ENCODE data around the gene HLTF. TPM values are rescaled to one million over a fixed set of nuclear protein-coding genes. Genes with fewer than 3 reads are reported as not detected.

HLTF gene
- total and polyA plus RNA-seq, 2 of the 13 experiments (the other 11 are each of a cell fraction or from before 2014, with no cell fraction given), result 12.0 to 22.9 TPM

- TF ChIP-seq MED1 (CRISPR knock-in tag; IDR thresholded peaks at IDR 0.05) (peak; percentile 78), HMGXB4 (CRISPR knock-in tag; IDR thresholded peaks at IDR 0.05; ENCODE audit: borderline replicate concordance in 1 of 2, low read depth in 1 of 2) (peak; percentile 31 to 65; a peak in 3 of 4 replicates), ZFP41 (CRISPR knock-in tag; IDR thresholded peaks at IDR 0.05; ENCODE audit: borderline replicate concordance) (no peak; the same call in 1 of the 2 replicates), ZHX2 (IDR thresholded peaks at IDR 0.05; ENCODE audit: low read depth) (no peak), ZHX2 (CRISPR knock-in tag; IDR thresholded peaks at IDR 0.05; ENCODE audit: borderline replicate concordance) (no peak), TEAD2 (CRISPR knock-in tag; IDR thresholded peaks at IDR 0.05) (no peak), ARNT (IDR thresholded peaks at IDR 0.05) (no peak), NR2F6 (IDR thresholded peaks at IDR 0.05) (no peak), NR2F6 (CRISPR knock-in tag; IDR thresholded peaks at IDR 0.05) (no peak), ZNF362 (CRISPR knock-in tag; IDR thresholded peaks at IDR 0.05; ENCODE audit: borderline replicate concordance) (peak; percentile 45; the same call in 1 of the 2 replicates), MAFG (CRISPR knock-in tag; IDR thresholded peaks at IDR 0.05) (no peak), POGZ (CRISPR knock-in tag; IDR thresholded peaks at IDR 0.05) (peak; percentile 100), ASH2L (IDR thresholded peaks at IDR 0.05; ENCODE audit: insufficient read length, low read depth, low read length) (peak; percentile 94), PHF5A (CRISPR knock-in tag; IDR thresholded peaks at IDR 0.05; ENCODE audit: low read depth, unreplicated experiment) (peak; percentile 56), ZNF615 (CRISPR knock-in tag; IDR thresholded peaks at IDR 0.05; ENCODE audit: borderline replicate concordance) (no peak; the same call in 1 of the 2 replicates)
- TF ChIP-seq, protein P1, sequence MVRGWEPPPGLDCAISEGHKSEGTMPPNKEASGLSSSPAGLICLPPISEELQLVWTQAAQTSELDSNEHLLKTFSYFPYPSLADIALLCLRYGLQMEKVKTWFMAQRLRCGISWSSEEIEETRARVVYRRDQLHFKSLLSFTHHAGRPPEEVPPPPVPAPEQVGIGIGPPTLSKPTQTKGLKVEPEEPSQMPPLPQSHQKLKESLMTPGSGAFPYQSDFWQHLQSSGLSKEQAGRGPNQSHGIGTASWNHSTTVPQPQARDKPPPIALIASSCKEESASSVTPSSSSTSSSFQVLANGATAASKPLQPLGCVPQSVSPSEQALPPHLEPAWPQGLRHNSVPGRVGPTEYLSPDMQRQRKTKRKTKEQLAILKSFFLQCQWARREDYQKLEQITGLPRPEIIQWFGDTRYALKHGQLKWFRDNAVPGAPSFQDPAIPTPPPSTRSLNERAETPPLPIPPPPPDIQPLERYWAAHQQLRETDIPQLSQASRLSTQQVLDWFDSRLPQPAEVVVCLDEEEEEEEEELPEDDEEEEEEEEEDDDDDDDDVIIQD (CRISPR knock-in tag; IDR thresholded peaks at IDR 0.05; ENCODE audit: low read depth), result peak; percentile 83; the same call in 1 of the 2 replicates
- TF ChIP-seq, protein P2, sequence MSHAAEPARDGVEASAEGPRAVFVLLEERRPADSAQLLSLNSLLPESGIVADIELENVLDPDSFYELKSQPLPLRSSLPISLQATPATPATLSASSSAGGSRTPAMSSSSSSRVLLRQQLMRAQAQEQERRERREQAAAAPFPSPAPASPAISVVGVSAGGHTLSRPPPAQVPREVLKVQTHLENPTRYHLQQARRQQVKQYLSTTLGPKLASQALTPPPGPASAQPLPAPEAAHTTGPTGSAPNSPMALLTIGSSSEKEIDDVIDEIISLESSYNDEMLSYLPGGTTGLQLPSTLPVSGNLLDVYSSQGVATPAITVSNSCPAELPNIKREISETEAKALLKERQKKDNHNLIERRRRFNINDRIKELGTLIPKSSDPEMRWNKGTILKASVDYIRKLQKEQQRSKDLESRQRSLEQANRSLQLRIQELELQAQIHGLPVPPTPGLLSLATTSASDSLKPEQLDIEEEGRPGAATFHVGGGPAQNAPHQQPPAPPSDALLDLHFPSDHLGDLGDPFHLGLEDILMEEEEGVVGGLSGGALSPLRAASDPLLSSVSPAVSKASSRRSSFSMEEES (CRISPR knock-in tag; IDR thresholded peaks at IDR 0.05), result peak; percentile 68
Observed at GRCh38 chr3:149129326-149130205, 43.2 kb upstream of the HLTF start, which contains the start of gene HPS3 (continued).
